HepG2 (cell line): ENCODE measurements around the gene ADAMTS17. TPM values are rescaled to one million over a fixed set of nuclear protein-coding genes. Genes with fewer than 3 reads are reported as not detected.

Source experiments
- ATAC-seq: fragments of 200-7000 bp; cut with Tn5 transposase; 3 replicates; pipeline ENCODE4 v1.9.1; 2020; ENCODE audit warnings: mild to moderate bottlenecking, moderate library complexity
- BruUV-seq: library from RNA; stranded (reverse); fragments of 400-500 nt; replicated peaks from 2 replicates; lab custom pipeline; 2021; lab: Mats Ljungman, UMichigan
- CTCF ChIA-PET: fragments of 300-600 bp; formaldehyde crosslinking; extraction: SDS; loops from one replicate; lab custom pipeline; 2021; ENCODE audit warnings: low total read pairs, inconsistent platforms, low intra/inter-chr PET ratio; lab: Yijun Ruan, JAX
- POLR2A ChIA-PET: fragments of 350-600 bp; sonication (Branson Sonifier 250); formaldehyde crosslinking; loops from one replicate; lab custom pipeline; 2020; ENCODE audit warnings: antibody characterized with exemption, inconsistent platforms; lab: Yijun Ruan, JAX
- DNase-seq: peaks from one replicate; pipeline ENCODE4 v3.0.0-alpha.2; 2015; ENCODE audit warnings: low spot score
- FAIRE-seq: peaks from 3 replicates; lab custom pipeline; 2011; peaks lifted over from hg19 to GRCh38; lab: Jason Lieb, UNC
- H2AFZ ChIP-seq: one replicate; pipeline ENCODE4 v1.6.1; 2011; ENCODE audit warnings: low read length, inconsistent platforms
- H3K27ac ChIP-seq: fragments of 300-600 bp; 3 replicates; pipeline ENCODE4 v1.8.0; 2011; ENCODE audit warnings: mixed run types, mild to moderate bottlenecking, mixed read lengths, low read length, inconsistent platforms; ENCODE audit not compliant: insufficient read depth; ENCODE audit errors: extremely low read length
- H3K27me3 ChIP-seq, 2 experiments: fragments of 200-600 bp in 1 of 2; 2 replicates in 1 of 2; 3 replicates in 1 of 2; pipeline versions ENCODE4 v1.6.0 to v1.8.0; 2011; ENCODE audit warnings: low read length in 2 of 2, mild to moderate bottlenecking in 2 of 2, moderate library complexity in 2 of 2, inconsistent platforms in 1 of 2; ENCODE audit not compliant: insufficient read depth in 2 of 2, control insufficient read depth in 1 of 2
- H3K36me3 ChIP-seq, 2 experiments: fragments of 200-600 bp in 1 of 2; replicated peaks in 1 of 2; 2 replicates in 1 of 2; 3 replicates in 1 of 2; pipeline versions ENCODE4 v1.5.1 to v1.8.0; 2011; ENCODE audit warnings: low read length in 2 of 2, inconsistent platforms in 1 of 2; ENCODE audit not compliant: insufficient read depth in 2 of 2, control insufficient read depth in 1 of 2
- H3K4me1 ChIP-seq: 2 replicates; pipeline ENCODE4 v1.5.1; 2012; ENCODE audit warnings: low read length, inconsistent platforms; ENCODE audit not compliant: insufficient read depth
- H3K4me2 ChIP-seq: 2 replicates; pipeline ENCODE4 v1.6.0; 2011; ENCODE audit warnings: low read depth, low read length, inconsistent platforms
- H3K4me3 ChIP-seq, 3 experiments: fragments of 200-600 bp in 1 of 3; sonication (generic), shearing (Covaris generic) in 1 of 3; replicated peaks in 1 of 3; 2 replicates each; pipeline ENCODE4 v1.5.1; 2011 to 2016; ENCODE audit warnings: low read length in 3 of 3, inconsistent platforms in 2 of 3, low read depth in 2 of 3, mild to moderate bottlenecking in 2 of 3, control low read depth in 1 of 3, mixed read lengths in 1 of 3; ENCODE audit not compliant: insufficient read depth in 1 of 3
- H3K79me2 ChIP-seq: one replicate; pipeline ENCODE4 v1.6.1; 2011; ENCODE audit warnings: low read length, inconsistent platforms; ENCODE audit not compliant: insufficient read depth
- H3K9ac ChIP-seq: 2 replicates; pipeline ENCODE4 v1.6.0; 2011; ENCODE audit warnings: mild to moderate bottlenecking, low read depth, low read length, inconsistent platforms; ENCODE audit not compliant: insufficient read depth
- H3K9me3 ChIP-seq: 2 replicates; pipeline ENCODE4 v1.5.1; 2012; ENCODE audit warnings: mild to moderate bottlenecking, low read length
- H4K20me1 ChIP-seq: 2 replicates; pipeline ENCODE4 v1.6.0; 2011; ENCODE audit warnings: inconsistent platforms, mild to moderate bottlenecking, low read length, moderate library complexity; ENCODE audit not compliant: insufficient read depth
- BRCA1 ChIP-seq: sonication (generic); formaldehyde crosslinking; IDR thresholded peaks from 2 replicates; pipeline ENCODE4 v1.4.0; 2020; ENCODE audit warnings: missing genetic modification reagents
- GATA4 ChIP-seq: sonication (generic); IDR thresholded peaks from 2 replicates; pipeline ENCODE4 v1.6.1; 2016; ENCODE audit warnings: antibody characterized with exemption, low read depth, borderline replicate concordance
- HNF1A ChIP-seq, 2 experiments: sonication (generic) in 1 of 2; formaldehyde crosslinking in 1 of 2; IDR thresholded peaks; 2 replicates each; pipeline versions ENCODE4 v1.4.0 to v1.6.1; 2016 to 2020; ENCODE audit warnings: borderline replicate concordance in 1 of 2, low read depth in 1 of 2, mild to moderate bottlenecking in 1 of 2, missing genetic modification reagents in 1 of 2
- JUN ChIP-seq: sonication (generic); formaldehyde crosslinking; IDR thresholded peaks from 2 replicates; pipeline ENCODE4 v1.4.0; 2020; ENCODE audit warnings: mild to moderate bottlenecking, missing genetic modification reagents
- KAT7 ChIP-seq: IDR thresholded peaks from 2 replicates; pipeline ENCODE4 v1.6.1; 2018; ENCODE audit warnings: borderline replicate concordance, missing compliant biosample characterization
- LRRFIP1 ChIP-seq: sonication (generic); formaldehyde crosslinking; conservative IDR thresholded peaks from 2 replicates; pipeline ENCODE4 v1.4.0; 2020; ENCODE audit warnings: missing genetic modification reagents
- SNAPC2 ChIP-seq: sonication (generic); formaldehyde crosslinking; IDR thresholded peaks from 2 replicates; pipeline ENCODE4 v1.8.1; 2022; ENCODE audit warnings: mild to moderate bottlenecking, missing genetic modification reagents
- SRSF1 ChIP-seq: fragments of 200-400 bp; formaldehyde crosslinking; optimal IDR thresholded peaks from 2 replicates; pipeline ENCODE3; 2017; ENCODE audit warnings: mild to moderate bottlenecking, low read depth, low read length, moderate library complexity
- TGIF2 ChIP-seq: IDR thresholded peaks from 2 replicates; pipeline ENCODE4 v1.6.1; 2016; ENCODE audit warnings: control low read depth, missing compliant biosample characterization
- TOE1 ChIP-seq: sonication (generic); formaldehyde crosslinking; IDR thresholded peaks from 2 replicates; pipeline ENCODE4 v1.4.0; 2020; ENCODE audit warnings: mild to moderate bottlenecking, missing genetic modification reagents
- XRCC5 ChIP-seq: fragments of 200-400 bp; formaldehyde crosslinking; optimal IDR thresholded peaks from 2 replicates; pipeline ENCODE3; 2017; ENCODE audit warnings: mild to moderate bottlenecking, low read length
- ZFAT ChIP-seq: sonication (generic); formaldehyde crosslinking; conservative IDR thresholded peaks from 2 replicates; pipeline ENCODE4 v1.8.1; 2023; ENCODE audit warnings: missing genetic modification reagents, inconsistent platforms
- ZIK1 ChIP-seq: sonication (generic); formaldehyde crosslinking; IDR thresholded peaks from 2 replicates; pipeline ENCODE4 v1.5.0; 2020; ENCODE audit warnings: mild to moderate bottlenecking, low read depth, missing genetic modification reagents, borderline replicate concordance
- ZNF12 ChIP-seq: sonication (generic); formaldehyde crosslinking; IDR thresholded peaks from 2 replicates; pipeline ENCODE4 v1.5.0; 2020; ENCODE audit warnings: missing genetic modification reagents
- ZNF234 ChIP-seq: sonication (generic); formaldehyde crosslinking; conservative IDR thresholded peaks from 2 replicates; pipeline ENCODE4 v1.5.1; 2020; ENCODE audit warnings: mild to moderate bottlenecking, missing genetic modification reagents
- ZNF614 ChIP-seq: IDR thresholded peaks from 2 replicates; pipeline ENCODE4 v1.6.1; 2018; ENCODE audit warnings: missing biosample characterization, missing genetic modification reagents, inconsistent platforms, borderline replicate concordance
- WGBS: methylation state at CpG from one replicate; pipeline ENCODE4 v1.1.6; 2017; ENCODE audit warnings: low lambda C conversion rate; 5-methylcytosine and 5-hydroxymethylcytosine counted together
- in situ Hi-C: cut with HindIII; loops from 2 replicates; pipeline ENCODE4 v1.10.0; 2017; ENCODE audit warnings: low pct_unique_long_range_greater_than_20kb; ENCODE audit not compliant: extremely low pct_ligation_motif_present
- intact Hi-C: fragments of 100-400 bp; cut with micrococcal nuclease; formaldehyde crosslinking; loops from one replicate; pipeline ENCODE4 v1.10.0; 2022; ENCODE audit not compliant: unreplicated experiment
- polyA plus RNA-seq, 8 experiments: library from polyadenylated mRNA; depleted of rRNA in 3 of 8; stranded (reverse) in 7 of 8; unstranded in 1 of 8; fragments of >200 nt; fragmentation: Illumina TruSeq in 4 of 8; extraction: Trizol in 4 of 8; gene quantifications; 2 replicates each; pipeline versions ENCODE4 v1.2.1 to v1.2.3, GENCODE V29; 2011 to 2016; ENCODE audit warnings: low read depth in 4 of 8, missing spikeins in 1 of 8, mixed read lengths in 1 of 8; ENCODE audit not compliant: insufficient read depth in 1 of 8
- total RNA-seq, 5 experiments: library from RNA; depleted of rRNA; stranded (reverse); fragments of >200 nt; fragmentation: Illumina TruSeq; extraction: Trizol; gene quantifications; 2 replicates each; pipeline ENCODE4 v1.2.3, GENCODE V29; 2016; ENCODE audit warnings: low read depth in 1 of 5
- TF ChIP-seq, protein P1 (sequence below): IDR thresholded peaks from 2 replicates; pipeline ENCODE4 v1.6.1; 2016; ENCODE audit warnings: low read depth

The ADAMTS17 gene
- total and polyA plus RNA-seq, 2 of the 13 experiments (the other 11 are each of a cell fraction or from before 2014, with no cell fraction given), result 0.02 to 0.04 TPM

DNA sequence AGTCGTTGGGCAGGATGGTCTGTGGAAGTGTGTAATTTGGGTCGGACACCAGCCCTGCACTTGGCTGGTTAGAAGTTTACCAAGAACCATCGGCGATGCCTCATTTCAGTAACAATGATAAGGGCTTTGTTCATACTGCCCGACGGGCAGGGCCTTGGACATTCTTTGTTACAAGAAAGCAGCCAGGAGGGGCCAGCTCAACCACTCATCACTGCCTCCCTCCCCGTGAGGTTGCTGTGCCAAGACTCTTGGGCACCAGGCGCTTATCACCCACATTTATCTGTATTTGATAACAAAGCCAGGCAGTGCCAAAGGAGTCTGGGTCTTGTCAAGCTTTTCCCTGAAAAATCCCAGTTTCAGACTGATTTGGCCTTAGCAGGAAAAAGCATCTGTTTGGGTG, 235.0 kb downstream of the ADAMTS17 start:
- POLR2A ChIA-PET, result no interaction called here
- TF ChIP-seq ZFAT (CRISPR knock-in tag) (no peak), TOE1 (CRISPR knock-in tag) (no peak), ZNF614 (no peak), XRCC5 (no peak), KAT7 (CRISPR knock-in tag) (no peak), JUN (CRISPR knock-in tag) (no peak), SNAPC2 (no peak), ZNF234 (CRISPR knock-in tag) (no peak), ZIK1 (CRISPR knock-in tag) (no peak), SRSF1 (no peak), BRCA1 (CRISPR knock-in tag) (no peak), TGIF2 (CRISPR knock-in tag) (no peak), LRRFIP1 (CRISPR knock-in tag) (no peak), HNF1A (IDR thresholded peaks at IDR 0.05; ENCODE audit: low read depth) (no peak), HNF1A (CRISPR knock-in tag; IDR thresholded peaks at IDR 0.05; ENCODE audit: borderline replicate concordance) (no peak), GATA4 (no peak), ZNF12 (CRISPR knock-in tag) (no peak)
- TF ChIP-seq, protein P1, sequence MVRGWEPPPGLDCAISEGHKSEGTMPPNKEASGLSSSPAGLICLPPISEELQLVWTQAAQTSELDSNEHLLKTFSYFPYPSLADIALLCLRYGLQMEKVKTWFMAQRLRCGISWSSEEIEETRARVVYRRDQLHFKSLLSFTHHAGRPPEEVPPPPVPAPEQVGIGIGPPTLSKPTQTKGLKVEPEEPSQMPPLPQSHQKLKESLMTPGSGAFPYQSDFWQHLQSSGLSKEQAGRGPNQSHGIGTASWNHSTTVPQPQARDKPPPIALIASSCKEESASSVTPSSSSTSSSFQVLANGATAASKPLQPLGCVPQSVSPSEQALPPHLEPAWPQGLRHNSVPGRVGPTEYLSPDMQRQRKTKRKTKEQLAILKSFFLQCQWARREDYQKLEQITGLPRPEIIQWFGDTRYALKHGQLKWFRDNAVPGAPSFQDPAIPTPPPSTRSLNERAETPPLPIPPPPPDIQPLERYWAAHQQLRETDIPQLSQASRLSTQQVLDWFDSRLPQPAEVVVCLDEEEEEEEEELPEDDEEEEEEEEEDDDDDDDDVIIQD (CRISPR knock-in tag), result no peak

More for the DNA sequence above, 235.0 kb downstream of the ADAMTS17 start:
- Histone ChIP-seq H3K4me2 (no peak overlapping the region), H3K27ac (no peak overlapping the region), H3K36me3 (no peaks in the 10 kb centered on the region), H3K9ac (no peak overlapping the region), H2AFZ (no peak overlapping the region), H3K4me3 (no peak overlapping the region), H3K27me3 (no peaks in the 10 kb centered on the region; a peak in 2 of 5 replicates), H3K4me1 (peaks cover 13% of the 10 kb centered on the region; the same call in 1 of the 2 replicates), H3K79me2 (no peaks in the 10 kb centered on the region), H4K20me1 (no peaks in the 10 kb centered on the region), H3K9me3 (no peaks in the 10 kb centered on the region)
- BruUV-seq, result no TSS peak
- no peak for DNase-seq
- 57% methylated on average over 1 of the region's 8 CpGs for WGBS
- in situ Hi-C loops (no loop called here), intact Hi-C loops (no loop called here)
- FAIRE-seq, result no peak
- no peak for ATAC-seq
- CTCF ChIA-PET, result no interaction called here
